OCI-LY7 (cell line): Measurements from ENCODE around the gene DPH6.

Experiments
- CTCF ChIP-seq: fragments of 200-600 bp; sonication (generic); conservative IDR thresholded peaks from 2 replicates; pipeline ENCODE4 v1.5.1; 2014; ENCODE audit warnings: mild to moderate bottlenecking, antibody characterized with exemption, low read length, moderate library complexity, mixed read lengths
- EZH2phosphoT487 ChIP-seq: fragments of 200-600 bp; sonication (generic); IDR thresholded peaks from 2 replicates; pipeline ENCODE4 v1.6.1; 2018; ENCODE audit warnings: low read depth, borderline replicate concordance, mild to moderate bottlenecking, mixed run types, antibody characterized with exemption, low read length, moderate library complexity, mixed read lengths

DNA sequence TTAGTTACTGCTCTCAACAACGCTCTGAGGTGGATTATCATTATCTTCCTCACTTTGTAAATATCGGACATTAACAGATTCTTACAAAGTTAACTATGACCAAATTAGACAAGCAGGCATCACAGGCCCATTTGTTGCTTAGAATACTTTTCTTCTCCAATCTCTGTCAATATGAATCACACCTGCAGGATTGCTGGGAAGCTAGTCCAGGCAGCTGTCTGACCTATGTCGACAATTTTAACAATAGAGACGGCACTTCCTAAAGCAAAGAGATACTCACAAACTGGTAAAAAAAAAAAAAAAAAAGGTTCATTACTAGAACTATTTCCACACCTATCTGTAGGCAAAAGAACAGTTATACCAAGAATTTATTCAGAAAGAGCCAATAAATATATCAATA lies 85.3 kb downstream of the DPH6 start:
- TF ChIP-seq CTCF = no peak
- no peak for TF ChIP-seq EZH2phosphoT487
